Epithelial cell of esophagus (primary cell): ENCODE measurements around the gene UVRAG.

Experiments
- DNase-seq: peaks from one replicate; pipeline ENCODE4 v3.0.0; 2010; ENCODE audit warnings: low read depth
- H3K4me3 ChIP-seq: 2 replicates; pipeline ENCODE4 v1.5.1; 2011; ENCODE audit warnings: mild to moderate bottlenecking, low read length, control low read depth
- CTCF ChIP-seq: IDR thresholded peaks from 2 replicates; pipeline ENCODE4 v1.5.1; 2011; ENCODE audit warnings: low read depth, mild to moderate bottlenecking, low read length, control low read depth, inconsistent platforms; ENCODE audit not compliant: insufficient read depth; ENCODE audit errors: missing control alignments

Gene UVRAG

DNA sequence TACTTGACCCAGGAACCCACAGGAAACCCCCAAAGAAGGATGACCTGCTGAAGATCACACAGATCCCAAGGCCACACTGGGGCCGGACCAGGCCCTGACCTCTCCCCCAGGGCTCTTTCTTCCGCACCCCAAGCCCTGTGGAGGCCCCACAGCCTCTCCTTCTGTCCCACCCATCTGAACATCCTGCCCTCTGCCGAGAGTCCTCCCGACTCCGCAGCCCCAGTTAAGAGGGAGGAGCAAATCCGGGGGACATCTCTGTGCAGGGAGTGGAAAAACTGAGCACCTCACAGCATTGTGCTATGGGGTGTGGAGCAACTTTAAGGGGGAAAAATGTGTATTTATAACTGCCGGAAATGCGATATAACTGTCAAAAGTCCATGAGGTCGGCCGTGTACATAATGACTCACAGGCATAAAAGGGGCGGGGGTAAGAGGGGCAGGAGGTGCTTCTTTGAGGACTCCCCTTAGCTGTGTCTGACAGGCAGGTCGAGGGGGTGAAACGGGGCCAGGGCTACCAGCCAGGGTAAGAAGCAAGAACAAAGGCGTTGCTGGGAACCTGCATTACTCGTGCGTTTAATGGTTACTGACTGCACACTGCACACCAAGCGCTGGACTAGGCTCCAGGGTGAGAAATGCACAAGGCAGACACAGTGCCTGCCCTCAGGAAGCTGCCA is 334.1 kb downstream of the UVRAG start:
- TF ChIP-seq CTCF: no peak
- no peak for DNase-seq
- no peak overlapping the region for H3K4me3 ChIP-seq

DNA sequence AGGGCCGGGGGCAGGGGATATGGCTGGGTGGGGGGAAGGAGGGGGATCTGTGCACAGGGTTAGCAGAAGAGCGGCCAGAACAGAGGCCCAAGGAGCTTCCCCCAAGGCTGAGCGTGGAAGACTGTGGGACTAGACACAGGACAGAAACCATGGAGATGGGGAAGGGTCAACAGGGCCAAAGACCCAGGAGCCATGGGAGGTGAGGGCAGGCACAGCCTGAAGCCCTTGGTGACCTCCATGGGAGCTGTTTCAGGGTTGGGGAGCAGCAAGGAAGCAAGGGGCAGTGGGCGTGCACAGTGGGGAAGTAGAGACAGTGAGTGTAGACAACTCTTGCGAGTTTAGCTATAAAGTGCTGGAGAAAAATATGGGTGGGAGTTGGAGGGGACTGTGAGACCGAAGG is 334.7 kb downstream of the UVRAG start:
- no peak for TF ChIP-seq CTCF
- no peak overlapping the region for H3K4me3 ChIP-seq

GRCh38 chr11:76150141-76150540 is 335.1 kb downstream of the UVRAG start:
- DNase-seq: no peak
- H3K4me3 ChIP-seq: no peak overlapping the region
- TF ChIP-seq CTCF: no peak

More for the DNA sequence above, 334.7 kb downstream of the UVRAG start:
- DNase-seq: no peak

- peak; percentile 9 for DNase-seq
- no peak overlapping the region for H3K4me3 ChIP-seq
- no peak for TF ChIP-seq CTCF
Measured at GRCh38 chr11:76151556-76152085, 336.6 kb downstream of the UVRAG start.

DNA sequence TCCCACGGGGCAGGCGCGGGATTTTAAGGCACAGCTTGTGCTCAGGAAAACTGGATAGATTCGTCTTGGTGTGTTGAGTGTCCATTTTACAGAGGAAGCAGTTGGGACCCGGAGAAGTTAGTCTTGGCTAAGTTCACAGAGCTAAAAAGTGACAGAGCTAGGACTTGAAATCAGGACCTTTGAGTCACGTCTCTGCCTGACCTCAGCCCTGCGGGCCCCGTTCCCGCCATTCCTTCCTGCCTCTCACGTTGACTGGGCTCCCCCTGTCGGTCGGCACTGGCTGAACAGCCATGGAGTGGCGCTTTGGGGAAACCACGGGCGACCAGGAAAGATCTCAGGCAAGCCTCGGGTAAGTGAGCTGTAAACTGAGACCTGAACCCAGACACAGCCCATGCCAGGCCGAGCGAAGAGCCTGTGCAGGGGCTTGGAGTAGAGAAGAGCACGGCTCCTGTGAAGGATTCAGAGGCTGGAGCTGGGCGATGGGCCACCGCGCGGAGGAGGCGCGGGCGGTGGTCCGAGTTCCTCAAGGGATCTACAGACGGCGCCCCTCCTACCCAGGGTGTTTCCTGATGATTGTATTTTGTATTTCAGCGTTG is 337.2 kb downstream of the UVRAG start:
- DNase-seq: peak; percentile 84
- TF ChIP-seq CTCF: peak; percentile 98
- H3K4me3 ChIP-seq: peak overlapping the region; percentile 30

- DNase-seq: no peak
Measured at GRCh38 chr11:76152741-76153570, 337.9 kb downstream of the UVRAG start.

More at GRCh38 chr11:76152741-76153570, 337.9 kb downstream of the UVRAG start:
- no peak for TF ChIP-seq CTCF
- H3K4me3 ChIP-seq: no peak overlapping the region
